ENCODE results near the gene CDH11. TPM values are rescaled to one million over a fixed set of nuclear protein-coding genes. Genes with fewer than 3 reads are reported as not detected.

CDH11 gene
- polyA plus RNA-seq, 1 donor from 2014 or later, result 22.9 TPM

GRCh38 chr16:64971171-64971570 is 150.7 kb downstream of the CDH11 start:
- Histone ChIP-seq H3K79me2 (replicated peaks; ENCODE audit: insufficient read depth, low read length) (no peaks in the 10 kb centered on the region), H4K20me1 (ENCODE audit: insufficient read depth) (no peaks in the 10 kb centered on the region), H3K9me2 (ENCODE audit: insufficient read depth, low read length) (no peaks in the 10 kb centered on the region), H3K9me3 (ENCODE audit: low read length) (no peaks in the 10 kb centered on the region), H3K9ac (ENCODE audit: low read length) (no peak overlapping the region), H3K4me2 (ENCODE audit: low read length) (no peak overlapping the region), H3K27ac (ENCODE audit: low read length) (no peak overlapping the region), H3F3A (ENCODE audit: insufficient read depth, low read length, poor library complexity, severe bottlenecking) (no peaks in the 10 kb centered on the region), H3K4me3 (ENCODE audit: low read length) (no peak overlapping the region), H2AFZ (ENCODE audit: low read depth, low read length) (no peak overlapping the region), H3K27me3 (ENCODE audit: insufficient read depth, low read depth, low read length) (no peaks in the 10 kb centered on the region), H3K36me3 (ENCODE audit: insufficient read depth, low read length) (peaks cover 6% of the 10 kb centered on the region)
- TF ChIP-seq EZH2 (IDR thresholded peaks at IDR 0.05; ENCODE audit: borderline replicate concordance, insufficient read depth, low read length, poor library complexity, severe bottlenecking), result no peak
- TF ChIP-seq, protein P1, sequence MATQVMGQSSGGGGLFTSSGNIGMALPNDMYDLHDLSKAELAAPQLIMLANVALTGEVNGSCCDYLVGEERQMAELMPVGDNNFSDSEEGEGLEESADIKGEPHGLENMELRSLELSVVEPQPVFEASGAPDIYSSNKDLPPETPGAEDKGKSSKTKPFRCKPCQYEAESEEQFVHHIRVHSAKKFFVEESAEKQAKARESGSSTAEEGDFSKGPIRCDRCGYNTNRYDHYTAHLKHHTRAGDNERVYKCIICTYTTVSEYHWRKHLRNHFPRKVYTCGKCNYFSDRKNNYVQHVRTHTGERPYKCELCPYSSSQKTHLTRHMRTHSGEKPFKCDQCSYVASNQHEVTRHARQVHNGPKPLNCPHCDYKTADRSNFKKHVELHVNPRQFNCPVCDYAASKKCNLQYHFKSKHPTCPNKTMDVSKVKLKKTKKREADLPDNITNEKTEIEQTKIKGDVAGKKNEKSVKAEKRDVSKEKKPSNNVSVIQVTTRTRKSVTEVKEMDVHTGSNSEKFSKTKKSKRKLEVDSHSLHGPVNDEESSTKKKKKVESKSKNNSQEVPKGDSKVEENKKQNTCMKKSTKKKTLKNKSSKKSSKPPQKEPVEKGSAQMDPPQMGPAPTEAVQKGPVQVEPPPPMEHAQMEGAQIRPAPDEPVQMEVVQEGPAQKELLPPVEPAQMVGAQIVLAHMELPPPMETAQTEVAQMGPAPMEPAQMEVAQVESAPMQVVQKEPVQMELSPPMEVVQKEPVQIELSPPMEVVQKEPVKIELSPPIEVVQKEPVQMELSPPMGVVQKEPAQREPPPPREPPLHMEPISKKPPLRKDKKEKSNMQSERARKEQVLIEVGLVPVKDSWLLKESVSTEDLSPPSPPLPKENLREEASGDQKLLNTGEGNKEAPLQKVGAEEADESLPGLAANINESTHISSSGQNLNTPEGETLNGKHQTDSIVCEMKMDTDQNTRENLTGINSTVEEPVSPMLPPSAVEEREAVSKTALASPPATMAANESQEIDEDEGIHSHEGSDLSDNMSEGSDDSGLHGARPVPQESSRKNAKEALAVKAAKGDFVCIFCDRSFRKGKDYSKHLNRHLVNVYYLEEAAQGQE (IDR thresholded peaks at IDR 0.05; ENCODE audit: borderline replicate concordance), result no peak
- TF ChIP-seq MXI1 (conservative IDR thresholded peaks at IDR 0.05; ENCODE audit: poor library complexity, severe bottlenecking), result no peak
- no peak for TF ChIP-seq SMC3 (conservative IDR thresholded peaks at IDR 0.05; ENCODE audit: poor library complexity)
- TF ChIP-seq, protein P2, sequence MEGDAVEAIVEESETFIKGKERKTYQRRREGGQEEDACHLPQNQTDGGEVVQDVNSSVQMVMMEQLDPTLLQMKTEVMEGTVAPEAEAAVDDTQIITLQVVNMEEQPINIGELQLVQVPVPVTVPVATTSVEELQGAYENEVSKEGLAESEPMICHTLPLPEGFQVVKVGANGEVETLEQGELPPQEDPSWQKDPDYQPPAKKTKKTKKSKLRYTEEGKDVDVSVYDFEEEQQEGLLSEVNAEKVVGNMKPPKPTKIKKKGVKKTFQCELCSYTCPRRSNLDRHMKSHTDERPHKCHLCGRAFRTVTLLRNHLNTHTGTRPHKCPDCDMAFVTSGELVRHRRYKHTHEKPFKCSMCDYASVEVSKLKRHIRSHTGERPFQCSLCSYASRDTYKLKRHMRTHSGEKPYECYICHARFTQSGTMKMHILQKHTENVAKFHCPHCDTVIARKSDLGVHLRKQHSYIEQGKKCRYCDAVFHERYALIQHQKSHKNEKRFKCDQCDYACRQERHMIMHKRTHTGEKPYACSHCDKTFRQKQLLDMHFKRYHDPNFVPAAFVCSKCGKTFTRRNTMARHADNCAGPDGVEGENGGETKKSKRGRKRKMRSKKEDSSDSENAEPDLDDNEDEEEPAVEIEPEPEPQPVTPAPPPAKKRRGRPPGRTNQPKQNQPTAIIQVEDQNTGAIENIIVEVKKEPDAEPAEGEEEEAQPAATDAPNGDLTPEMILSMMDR (IDR thresholded peaks at IDR 0.05; ENCODE audit: poor library complexity, severe bottlenecking), result no peak
- TF ChIP-seq RAD21 (conservative IDR thresholded peaks at IDR 0.05), result no peak
- no peak for TF ChIP-seq EP300 (conservative IDR thresholded peaks at IDR 0.05; ENCODE audit: poor library complexity, severe bottlenecking)
- TF ChIP-seq TAF1 (IDR thresholded peaks at IDR 0.05; ENCODE audit: low read depth), result no peak

DNA sequence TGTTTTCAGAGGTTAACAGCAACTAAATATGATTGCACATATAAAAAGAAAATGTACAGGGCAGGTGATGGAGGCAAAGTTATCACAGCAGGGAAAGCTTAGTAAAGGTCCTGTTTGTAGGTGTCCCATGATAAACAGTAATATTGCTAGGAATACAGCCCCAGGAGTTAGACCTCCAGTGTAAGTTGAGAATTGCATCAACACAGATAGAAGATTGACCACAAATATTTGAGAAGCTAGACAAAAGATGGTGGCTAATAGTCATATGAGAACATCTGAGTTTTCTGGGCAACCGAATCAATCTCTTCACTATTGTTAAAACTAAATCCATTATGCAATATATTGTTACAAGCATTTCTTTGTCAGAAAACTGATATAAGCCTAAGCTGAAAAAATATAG is 152.6 kb downstream of the CDH11 start:
- no peak overlapping the region for H2AFZ ChIP-seq (ENCODE audit: low read depth, low read length)
- no peaks in the 10 kb centered on the region for H3F3A ChIP-seq (ENCODE audit: insufficient read depth, low read length, poor library complexity, severe bottlenecking)
- no peak overlapping the region for H3K9ac ChIP-seq (ENCODE audit: low read length)
- no peaks in the 10 kb centered on the region for H3K79me2 ChIP-seq (replicated peaks; ENCODE audit: insufficient read depth, low read length)
- H3K27ac ChIP-seq (ENCODE audit: low read length), result no peak overlapping the region
- H3K4me3 ChIP-seq (ENCODE audit: low read length), result no peak overlapping the region
- H3K36me3 ChIP-seq (ENCODE audit: insufficient read depth, low read length), result peaks cover 6% of the 10 kb centered on the region
- no peaks in the 10 kb centered on the region for H3K9me2 ChIP-seq (ENCODE audit: insufficient read depth, low read length)
- TF ChIP-seq, protein P1 (IDR thresholded peaks at IDR 0.05; ENCODE audit: borderline replicate concordance), result no peak
- TF ChIP-seq, protein P2 (IDR thresholded peaks at IDR 0.05; ENCODE audit: poor library complexity, severe bottlenecking), result no peak
- no peak for TF ChIP-seq MXI1 (conservative IDR thresholded peaks at IDR 0.05; ENCODE audit: poor library complexity, severe bottlenecking)
- TF ChIP-seq TAF1 (IDR thresholded peaks at IDR 0.05; ENCODE audit: low read depth), result no peak
- no peak for TF ChIP-seq EZH2 (IDR thresholded peaks at IDR 0.05; ENCODE audit: borderline replicate concordance, insufficient read depth, low read length, poor library complexity, severe bottlenecking)
- no peak for TF ChIP-seq RAD21 (conservative IDR thresholded peaks at IDR 0.05)
- no peak for TF ChIP-seq EP300 (conservative IDR thresholded peaks at IDR 0.05; ENCODE audit: poor library complexity, severe bottlenecking)
- no peak for TF ChIP-seq SMC3 (conservative IDR thresholded peaks at IDR 0.05; ENCODE audit: poor library complexity)
- TF ChIP-seq POLR2AphosphoS5 (IDR thresholded peaks at IDR 0.05), result no peak
- no peak overlapping the region for H3K4me2 ChIP-seq (ENCODE audit: low read length)
- H4K20me1 ChIP-seq (ENCODE audit: insufficient read depth), result no peaks in the 10 kb centered on the region
- H3K9me3 ChIP-seq (ENCODE audit: low read length), result no peaks in the 10 kb centered on the region
- H3K27me3 ChIP-seq (ENCODE audit: insufficient read depth, low read depth, low read length), result no peaks in the 10 kb centered on the region
